NOMO-1 treated with DMSO at 0.1 percent for 48 hours (cell line): ENCODE results near the gene U2SURP.
A peak's percentile ranks its signal among the peaks of the same experiment; 100 is the strongest.
"Not testable (repeated sequence)": the region's sequence is repeated elsewhere in the genome, so short reads cannot be mapped to it uniquely, and the experiment has no call there.

Experiments used
- DNase-seq: peaks from one replicate; lab custom pipeline; 2025; ENCODE audit not compliant: unreplicated experiment; lab: John Stamatoyannopoulos, UW

The U2SURP gene

GRCh38 chr3:143068059-143068458 is 66.7 kb downstream of the U2SURP start:
- DNase-seq = no peak

GRCh38 chr3:143070977-143071551 is 69.7 kb downstream of the U2SURP start:
- DNase-seq = no peak

- DNase-seq = no peak
Observed at GRCh38 chr3:143071776-143072175, 70.4 kb downstream of the U2SURP start.

- not testable (repeated sequence) for DNase-seq
Observed at GRCh38 chr3:143072298-143073020, 71.1 kb downstream of the U2SURP start.

- DNase-seq = not testable (repeated sequence)
Observed at GRCh38 chr3:143073541-143073940, 72.2 kb downstream of the U2SURP start.

GRCh38 chr3:143073983-143074382 is 72.6 kb downstream of the U2SURP start:
- DNase-seq = not testable (repeated sequence)

GRCh38 chr3:143078883-143079282 is 77.5 kb downstream of the U2SURP start:
- DNase-seq = no peak

GRCh38 chr3:143080196-143080595 is 78.8 kb downstream of the U2SURP start:
- no peak for DNase-seq

- no peak for DNase-seq
Observed at GRCh38 chr3:143081365-143081764, 80.0 kb downstream of the U2SURP start.

GRCh38 chr3:143081844-143082778 is 80.7 kb downstream of the U2SURP start:
- DNase-seq = peak; percentile 97

GRCh38 chr3:143083781-143084180 is 82.4 kb downstream of the U2SURP start:
- DNase-seq = peak; percentile 92

GRCh38 chr3:143084856-143085731 is 83.7 kb downstream of the U2SURP start:
- DNase-seq = peak; percentile 97

GRCh38 chr3:143088835-143089234 is 87.5 kb downstream of the U2SURP start:
- no peak for DNase-seq

- DNase-seq = no peak
Observed at GRCh38 chr3:143089965-143090364, 88.6 kb downstream of the U2SURP start.

GRCh38 chr3:143090486-143090885 is 89.1 kb downstream of the U2SURP start:
- DNase-seq = no peak

- DNase-seq = no peak
Observed at GRCh38 chr3:143090976-143091837, 89.8 kb downstream of the U2SURP start.

GRCh38 chr3:143092191-143092590 is 90.8 kb downstream of the U2SURP start:
- no peak for DNase-seq

GRCh38 chr3:143095813-143096212 is 94.4 kb downstream of the U2SURP start:
- DNase-seq = no peak

- DNase-seq = no peak
Observed at GRCh38 chr3:143098032-143098764, 96.8 kb downstream of the U2SURP start.
